Endometrium (tissue), 2 donors: Measurements from ENCODE around the gene BLVRB.
"Not testable (repeated sequence)": the region's sequence is repeated elsewhere in the genome, so short reads cannot be mapped to it uniquely, and the experiment has no call there.

Experiments
- FAIRE-seq: peaks from 2 replicates; lab custom pipeline; 2012; peaks lifted over from hg19 to GRCh38; lab: Jason Lieb, UNC
- donor health status: control.
- donor health status: control.

The BLVRB gene

GRCh38 chr19:40422748-40423566 lies 42.6 kb downstream of the BLVRB start:
- FAIRE-seq, result no peak

- FAIRE-seq, result no peak
These were observed 43.4 kb downstream of the BLVRB start for GRCh38 chr19:40421993-40422747.

GRCh38 chr19:40420766-40421765 lies 44.5 kb downstream of the BLVRB start:
- FAIRE-seq, result no peak

GRCh38 chr19:40420451-40420765 lies 45.1 kb downstream of the BLVRB start:
- FAIRE-seq, result no peak

- no peak for FAIRE-seq
These were observed 45.8 kb downstream of the BLVRB start for GRCh38 chr19:40419780-40420179.

GRCh38 chr19:40419066-40419612 lies 46.4 kb downstream of the BLVRB start:
- no peak for FAIRE-seq

GRCh38 chr19:40418040-40418439 lies 47.5 kb downstream of the BLVRB start:
- no peak for FAIRE-seq

- FAIRE-seq, result no peak
These were observed 47.9 kb downstream of the BLVRB start for GRCh38 chr19:40417643-40417981.

GRCh38 chr19:40416918-40417642 lies 48.5 kb downstream of the BLVRB start:
- no peak for FAIRE-seq

GRCh38 chr19:40415768-40416167 lies 49.8 kb downstream of the BLVRB start:
- FAIRE-seq, result no peak

- FAIRE-seq, result no peak
These were observed 50.7 kb downstream of the BLVRB start for GRCh38 chr19:40414542-40415535.

GRCh38 chr19:40413291-40413845 lies 52.2 kb downstream of the BLVRB start, which contains the start of gene PRX:
Gene PRX (minus strand): TSS chr19:40413378. CDS start chr19:40407932, 5,446 bp downstream.
- no peak for FAIRE-seq

- FAIRE-seq, result no peak
These were observed 52.7 kb downstream of the BLVRB start for GRCh38 chr19:40412866-40413265.

GRCh38 chr19:40411958-40412499 lies 53.5 kb downstream of the BLVRB start:
- no peak for FAIRE-seq

GRCh38 chr19:40411125-40411842 lies 54.3 kb downstream of the BLVRB start:
- FAIRE-seq, result no peak

GRCh38 chr19:40410030-40410389 lies 55.5 kb downstream of the BLVRB start:
- FAIRE-seq, result no peak

GRCh38 chr19:40408598-40408925 lies 57.0 kb downstream of the BLVRB start:
- FAIRE-seq, result not testable (repeated sequence)

GRCh38 chr19:40407714-40408597 lies 57.6 kb downstream of the BLVRB start:
- FAIRE-seq, result no peak
